T-helper 17 cell (primary cell): Measurements from ENCODE around the gene DLD. TPM values are rescaled to one million over a fixed set of nuclear protein-coding genes. Genes with fewer than 3 reads are reported as not detected.
"Not testable (repeated sequence)": the region's sequence is repeated elsewhere in the genome, so short reads cannot be mapped to it uniquely, and the experiment has no call there.

ENCODE experiments used
- ATAC-seq: fragments of 150-1000 bp; cut with Tn5 transposase; 2 replicates; pipeline ENCODE4 v1.10.0; 2021; ENCODE audit warnings: mild to moderate bottlenecking, moderate library complexity
- DNase-seq, 3 donors: peaks; one replicate each; pipeline versions ENCODE4 v3.0.0 to v3.0.0-alpha.2; 2020 to 2021
- H3K9me3 ChIP-seq: one replicate; pipeline ENCODE4 v1.7.0; 2013; ENCODE audit warnings: low read length, mild to moderate bottlenecking; ENCODE audit not compliant: control insufficient read depth, poor library complexity, severe bottlenecking
- H3K27ac Mint-ChIP-seq: one replicate; pipeline ENCODE4 v1.8.0; 2022; ENCODE audit warnings: mild to moderate bottlenecking, moderate library complexity, mixed read lengths
- H3K27me3 Mint-ChIP-seq: one replicate; pipeline ENCODE4 v1.8.0; 2022; ENCODE audit warnings: mixed read lengths
- H3K36me3 Mint-ChIP-seq: one replicate; pipeline ENCODE4 v1.8.0; 2022; ENCODE audit warnings: low read depth, mixed read lengths
- H3K4me1 Mint-ChIP-seq: one replicate; pipeline ENCODE4 v1.8.0; 2022; ENCODE audit warnings: mild to moderate bottlenecking, mixed read lengths
- H3K4me3 Mint-ChIP-seq: one replicate; pipeline ENCODE4 v1.8.0; 2022; ENCODE audit warnings: mild to moderate bottlenecking, moderate library complexity, mixed read lengths
- total RNA-seq, 4 donors: library from RNA in 2 of 4; stranded (reverse) in 2 of 4; gene quantifications; one replicate each; pipeline ENCODE4 v1.2.3 and lab custom pipeline; 2022 to 2026

Gene DLD
- total RNA-seq, 2 donors from 2014 or later, result 49.4 to 64.5 TPM

DNA sequence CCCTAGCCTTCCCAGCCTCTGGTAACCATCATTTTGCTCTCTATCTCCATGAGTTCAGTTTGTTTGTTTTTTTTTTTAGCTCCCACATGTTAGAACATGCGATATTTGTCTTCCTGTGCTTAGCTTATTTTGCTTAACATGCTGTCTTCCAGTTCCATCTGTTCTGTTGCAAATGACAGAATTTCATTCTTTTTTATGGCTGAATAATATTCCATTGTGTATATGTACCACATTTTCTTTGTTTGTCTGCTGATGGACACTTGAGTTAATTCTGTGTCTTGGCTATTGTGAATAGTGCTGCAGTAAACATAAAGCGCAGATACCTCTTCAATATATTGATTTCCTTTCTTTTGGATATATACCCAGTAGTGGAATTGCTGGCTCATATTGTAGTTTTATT, 21.0 kb downstream of the DLD start:
- H3K36me3 Mint-ChIP-seq, result peaks cover 29% of the 10 kb centered on the region
- peaks cover 24% of the 10 kb centered on the region for H3K4me1 Mint-ChIP-seq
- DNase-seq (no peak), ATAC-seq (no peak)
- H3K4me3 Mint-ChIP-seq, result no peak overlapping the region
- H3K27ac Mint-ChIP-seq, result no peak overlapping the region
- H3K9me3 ChIP-seq, result no peaks in the 10 kb centered on the region
- no peaks in the 10 kb centered on the region for H3K27me3 Mint-ChIP-seq

DNA sequence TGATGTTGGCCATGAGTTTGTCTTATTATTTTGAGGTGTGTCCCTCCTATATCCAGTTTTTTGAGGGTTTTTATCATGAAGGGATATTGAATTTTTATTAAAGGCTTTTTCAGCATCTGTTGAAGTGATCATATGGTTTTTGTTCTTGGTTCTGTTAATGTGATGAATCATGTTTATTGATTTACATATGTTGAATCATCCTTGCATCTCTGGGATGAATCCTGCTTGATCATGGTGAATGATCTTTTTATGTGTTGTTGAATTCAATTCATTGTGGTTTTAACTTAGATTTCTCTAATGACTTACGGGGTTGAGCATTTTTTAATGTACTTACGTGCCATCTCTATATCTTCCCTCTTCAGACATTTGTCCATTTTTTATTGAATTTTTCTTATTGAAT, 22.9 kb downstream of the DLD start:
- no peak for DNase-seq
- Mint-ChIP-seq H3K36me3 (peaks cover 26% of the 10 kb centered on the region), H3K27ac (peak overlapping the region; percentile 19), H3K27me3 (no peaks in the 10 kb centered on the region), H3K4me3 (no peak overlapping the region), H3K4me1 (peaks cover 18% of the 10 kb centered on the region)
- ATAC-seq, result no peak
- H3K9me3 ChIP-seq, result no peaks in the 10 kb centered on the region

GRCh38 chr7:107914831-107915230, 23.8 kb downstream of the DLD start:
- peaks cover 20% of the 10 kb centered on the region for H3K36me3 Mint-ChIP-seq
- peaks cover 16% of the 10 kb centered on the region for H3K4me1 Mint-ChIP-seq
- H3K27me3 Mint-ChIP-seq, result no peaks in the 10 kb centered on the region
- H3K4me3 Mint-ChIP-seq, result no peak overlapping the region
- no peak for DNase-seq
- H3K27ac Mint-ChIP-seq, result peak overlapping the region; percentile 61
- no peaks in the 10 kb centered on the region for H3K9me3 ChIP-seq
- no peak for ATAC-seq

DNA sequence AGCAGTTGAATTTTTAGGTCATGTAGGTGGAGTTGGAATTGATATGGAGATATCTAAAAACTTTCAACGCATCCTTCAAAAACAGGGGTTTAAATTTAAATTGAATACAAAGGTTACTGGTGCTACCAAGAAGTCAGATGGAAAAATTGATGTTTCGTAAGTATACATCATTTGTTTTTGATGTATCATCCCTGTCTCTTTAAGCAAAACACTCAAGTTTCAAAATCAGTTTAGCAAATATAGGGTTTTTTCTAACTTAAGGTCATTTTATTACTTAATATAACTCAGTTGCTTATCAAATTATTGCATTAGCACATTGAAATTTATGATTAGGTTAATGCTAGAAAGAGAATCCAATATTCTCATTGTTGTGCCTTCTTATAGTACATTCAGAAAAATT, 24.6 kb downstream of the DLD start:
- Mint-ChIP-seq H3K27ac (peak overlapping the region; percentile 61), H3K4me1 (peaks cover 19% of the 10 kb centered on the region), H3K4me3 (no peak overlapping the region), H3K36me3 (peaks cover 20% of the 10 kb centered on the region), H3K27me3 (no peaks in the 10 kb centered on the region)
- H3K9me3 ChIP-seq, result no peaks in the 10 kb centered on the region
- ATAC-seq, result no peak
- DNase-seq, result no peak

GRCh38 chr7:107917763-107918651, 27.0 kb downstream of the DLD start:
- ATAC-seq, result no peak
- Mint-ChIP-seq H3K4me3 (no peak overlapping the region), H3K27ac (peak overlapping the region; percentile 83), H3K27me3 (no peaks in the 10 kb centered on the region), H3K4me1 (peaks cover 20% of the 10 kb centered on the region), H3K36me3 (peaks cover 10% of the 10 kb centered on the region)
- no peak for DNase-seq
- no peaks in the 10 kb centered on the region for H3K9me3 ChIP-seq

DNA sequence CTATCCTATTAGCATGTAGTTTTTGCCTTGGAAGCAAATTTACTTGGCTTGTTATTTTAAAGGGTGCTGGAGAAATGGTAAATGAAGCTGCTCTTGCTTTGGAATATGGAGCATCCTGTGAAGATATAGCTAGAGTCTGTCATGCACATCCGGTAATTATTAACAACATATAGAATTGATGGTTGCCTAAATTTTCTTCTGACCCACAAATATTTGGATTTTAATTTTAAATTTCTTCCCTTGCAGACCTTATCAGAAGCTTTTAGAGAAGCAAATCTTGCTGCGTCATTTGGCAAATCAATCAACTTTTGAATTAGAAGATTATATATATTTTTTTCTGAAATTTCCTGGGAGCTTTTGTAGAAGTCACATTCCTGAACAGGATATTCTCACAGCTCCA, 28.0 kb downstream of the DLD start:
- Mint-ChIP-seq H3K36me3 (peaks cover 7% of the 10 kb centered on the region), H3K27me3 (no peaks in the 10 kb centered on the region), H3K27ac (peak overlapping the region; percentile 83), H3K4me1 (peaks cover 26% of the 10 kb centered on the region), H3K4me3 (no peak overlapping the region)
- ATAC-seq (no peak), DNase-seq (no peak)
- H3K9me3 ChIP-seq, result no peaks in the 10 kb centered on the region

DNA sequence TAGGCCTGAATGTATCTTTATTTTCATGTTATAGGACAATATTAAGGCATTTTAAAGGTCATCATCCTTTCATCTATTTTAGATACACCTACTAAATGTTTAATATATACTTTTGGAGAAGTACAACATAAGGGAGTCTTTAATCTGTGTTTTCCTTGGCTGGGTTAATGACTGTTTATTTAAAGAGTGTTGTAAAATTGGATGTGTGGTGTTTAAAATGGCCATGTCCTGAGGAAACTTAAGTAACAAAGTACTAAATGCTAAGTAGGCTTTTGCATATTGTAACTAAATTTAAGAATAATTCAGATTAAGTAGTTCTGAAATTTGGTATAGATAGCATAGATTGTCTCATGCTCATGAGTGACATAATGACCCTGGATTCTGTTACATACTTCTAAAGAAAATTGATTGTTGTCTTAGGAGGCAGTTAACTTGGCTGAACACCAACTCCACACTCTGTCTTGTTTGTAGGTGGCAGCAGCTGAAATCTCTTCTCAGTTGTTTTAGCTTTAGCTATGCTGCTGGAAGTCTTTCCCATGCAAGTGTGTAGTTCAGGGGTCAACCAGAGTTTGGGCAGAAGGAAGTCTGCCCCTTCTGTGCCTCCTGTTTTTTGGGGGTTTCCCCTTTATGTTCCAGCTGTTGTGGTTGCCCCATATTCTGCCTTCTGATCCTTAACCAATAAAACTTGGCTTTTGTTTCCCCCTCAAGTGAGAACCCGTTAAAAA, 29.2 kb downstream of the DLD start:
- H3K27me3 Mint-ChIP-seq, result no peaks in the 10 kb centered on the region
- H3K4me1 Mint-ChIP-seq, result peaks cover 30% of the 10 kb centered on the region
- H3K36me3 Mint-ChIP-seq, result peaks cover 7% of the 10 kb centered on the region
- ATAC-seq (peak; percentile 48), DNase-seq (no peak)
- H3K9me3 ChIP-seq, result no peaks in the 10 kb centered on the region
- peak overlapping the region; percentile 16 for H3K27ac Mint-ChIP-seq
- no peak overlapping the region for H3K4me3 Mint-ChIP-seq

- H3K4me3 Mint-ChIP-seq, DNase-seq: not testable (repeated sequence)
Observed at GRCh38 chr7:107921826-107922225, 30.8 kb downstream of the DLD start.

DNA sequence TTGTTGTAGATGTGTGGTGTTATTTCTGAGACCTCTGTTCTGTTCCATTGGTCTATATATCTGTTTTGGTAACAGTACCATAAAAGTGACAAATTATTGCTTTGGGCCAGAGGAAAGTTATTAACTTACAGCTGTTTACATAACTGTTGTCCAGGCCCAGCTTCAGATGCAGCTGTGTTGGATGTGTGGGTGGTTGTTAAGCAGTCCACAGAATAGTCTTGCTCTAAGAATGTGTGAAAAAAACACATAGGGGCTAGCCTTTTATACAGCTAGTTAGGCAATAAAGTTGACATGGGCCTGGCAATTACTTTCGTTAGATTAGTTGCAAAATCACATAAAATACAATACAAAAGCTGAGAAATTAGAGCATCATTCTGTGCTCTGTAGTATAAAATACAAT, 31.9 kb downstream of the DLD start:
- ATAC-seq (no peak), DNase-seq (no peak)
- H3K36me3 Mint-ChIP-seq, result peaks cover 5% of the 10 kb centered on the region
- peaks cover 34% of the 10 kb centered on the region for H3K4me1 Mint-ChIP-seq
- no peaks in the 10 kb centered on the region for H3K9me3 ChIP-seq
- H3K4me3 Mint-ChIP-seq, result no peak overlapping the region
- H3K27ac Mint-ChIP-seq, result peak overlapping the region; percentile 88
- no peaks in the 10 kb centered on the region for H3K27me3 Mint-ChIP-seq

More at GRCh38 chr7:107921826-107922225, 30.8 kb downstream of the DLD start:
- ATAC-seq, H3K27ac Mint-ChIP-seq, H3K36me3 Mint-ChIP-seq, H3K27me3 Mint-ChIP-seq, H3K9me3 ChIP-seq: not testable (repeated sequence)
- H3K4me1 Mint-ChIP-seq, result peaks cover 34% of the 10 kb centered on the region

DNA sequence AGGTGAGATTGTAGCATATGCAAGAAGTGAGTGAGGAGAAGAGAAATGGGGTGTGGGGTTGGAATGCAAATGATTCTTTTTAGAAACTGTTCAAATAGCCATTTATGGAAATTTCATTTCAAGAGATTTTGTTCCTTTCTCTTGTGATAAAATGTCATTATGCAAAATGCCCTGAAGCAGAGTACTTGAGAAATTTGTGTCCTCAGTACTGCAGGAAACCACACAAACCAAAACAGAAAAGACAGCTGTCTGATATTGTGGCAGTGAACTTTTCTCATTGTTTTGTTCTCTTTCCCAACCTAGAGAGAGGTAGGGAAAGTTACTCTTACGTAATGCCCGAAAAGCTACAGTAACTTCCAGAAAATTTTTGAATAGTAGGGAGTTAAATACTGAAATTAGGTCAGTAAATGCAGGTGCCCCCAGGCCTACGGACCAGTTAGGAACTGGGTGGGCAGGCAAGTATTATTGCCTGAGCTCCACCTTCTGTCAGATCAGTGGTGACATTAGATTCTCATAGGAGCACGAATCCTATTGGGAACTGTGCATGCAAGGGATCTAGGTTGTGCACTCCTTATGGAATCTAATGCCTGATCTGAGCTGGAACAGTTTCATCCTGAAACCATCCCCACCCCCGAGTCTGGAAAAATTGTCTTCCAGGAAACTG, 34.0 kb downstream of the DLD start:
- H3K9me3 ChIP-seq, result no peaks in the 10 kb centered on the region
- Mint-ChIP-seq H3K36me3 (no peaks in the 10 kb centered on the region), H3K4me1 (peaks cover 36% of the 10 kb centered on the region), H3K27ac (peak overlapping the region; percentile 88), H3K4me3 (peak overlapping the region; percentile 71), H3K27me3 (no peaks in the 10 kb centered on the region)
- ATAC-seq, result peak; percentile 72
- no peak for DNase-seq

DNA sequence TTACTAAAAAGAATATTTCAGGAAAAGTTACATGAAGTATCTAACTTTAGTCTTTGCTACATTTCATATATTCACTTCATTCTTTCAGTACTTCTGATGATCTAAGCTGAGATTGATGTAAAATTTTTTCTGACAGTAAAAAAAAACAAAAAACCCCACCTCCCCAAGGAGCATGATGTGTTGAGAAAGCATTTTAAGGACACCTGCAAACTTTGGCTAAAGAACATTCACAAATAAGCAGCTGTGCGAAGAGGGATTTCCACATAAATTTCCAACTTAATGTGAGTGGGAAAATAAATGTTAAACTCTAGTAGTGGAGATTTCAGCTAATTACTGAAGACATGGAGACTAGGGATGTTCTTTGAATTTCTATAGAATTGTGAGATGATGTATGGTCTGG, 35.5 kb downstream of the DLD start:
- ATAC-seq (no peak), DNase-seq (no peak)
- no peaks in the 10 kb centered on the region for H3K36me3 Mint-ChIP-seq
- H3K27ac Mint-ChIP-seq, result no peak overlapping the region
- no peaks in the 10 kb centered on the region for H3K27me3 Mint-ChIP-seq
- no peak overlapping the region for H3K4me3 Mint-ChIP-seq
- H3K9me3 ChIP-seq, result no peaks in the 10 kb centered on the region
- H3K4me1 Mint-ChIP-seq, result peaks cover 30% of the 10 kb centered on the region

- no peaks in the 10 kb centered on the region for H3K36me3 Mint-ChIP-seq
- H3K9me3 ChIP-seq, result no peaks in the 10 kb centered on the region
- peaks cover 10% of the 10 kb centered on the region for H3K4me1 Mint-ChIP-seq
- peak overlapping the region; percentile 16 for H3K27ac Mint-ChIP-seq
- H3K4me3 Mint-ChIP-seq, result no peak overlapping the region
- no peaks in the 10 kb centered on the region for H3K27me3 Mint-ChIP-seq
- no peak for ATAC-seq
- DNase-seq, result no peak
Observed at GRCh38 chr7:107931740-107932515, 40.9 kb downstream of the DLD start.
